NCI-H446 treated with DMSO at 0.1 percent for 48 hours (cell line): ENCODE data around the gene ADAT3.

Source experiments
- DNase-seq: peaks from one replicate; lab custom pipeline; 2025; lab: John Stamatoyannopoulos, UW

ADAT3 gene

DNA sequence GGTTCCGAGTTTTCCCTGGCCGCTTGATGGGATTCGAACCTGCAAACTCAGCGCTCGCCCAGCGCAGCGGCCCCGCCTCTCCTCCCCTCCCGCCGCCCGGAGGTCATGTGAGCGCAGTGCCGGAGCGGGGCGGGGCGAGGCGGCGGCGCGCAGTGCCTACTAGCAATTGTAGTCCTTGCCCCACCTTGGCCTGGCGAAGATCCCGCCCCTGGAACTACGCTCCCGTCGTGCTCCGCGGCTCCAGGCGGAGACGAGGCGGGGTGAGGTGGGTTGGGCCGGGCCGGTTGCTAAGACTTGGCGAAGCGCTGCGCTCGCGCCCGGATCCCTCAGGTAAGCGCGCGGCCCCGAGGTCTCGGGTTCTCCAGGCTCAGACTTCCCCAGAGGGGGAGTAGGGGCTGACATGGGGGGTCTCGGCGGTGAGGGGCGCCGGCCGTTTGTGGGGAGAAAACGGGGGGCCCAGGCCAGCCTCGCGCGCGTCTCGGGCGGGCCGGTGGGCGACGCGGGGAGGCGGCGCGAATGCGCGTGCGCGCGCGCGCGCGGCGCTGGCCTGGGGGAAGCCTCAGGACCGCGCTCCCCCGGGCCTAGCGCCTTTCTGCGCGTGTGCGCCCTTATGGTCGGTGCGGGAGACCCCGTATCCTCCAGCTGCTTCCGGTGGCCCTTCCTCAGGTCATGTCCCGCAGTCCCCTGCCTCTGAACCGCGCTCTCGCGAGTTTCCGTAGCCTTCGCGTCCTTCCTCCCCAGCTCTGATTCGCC lies at the start of gene ADAT3, which contains the start of gene SCAMP4:
Gene ADAT3, plus strand, starts transcription at position 290 of the 753 bp plus-strand sequence. CDS start 6,649 bp downstream, outside the sequence.
Gene SCAMP4, plus strand, starts transcription at position 290 of the 753 bp plus-strand sequence. CDS start 9,621 bp downstream, outside the sequence.
- peak; percentile 98 for DNase-seq

DNA sequence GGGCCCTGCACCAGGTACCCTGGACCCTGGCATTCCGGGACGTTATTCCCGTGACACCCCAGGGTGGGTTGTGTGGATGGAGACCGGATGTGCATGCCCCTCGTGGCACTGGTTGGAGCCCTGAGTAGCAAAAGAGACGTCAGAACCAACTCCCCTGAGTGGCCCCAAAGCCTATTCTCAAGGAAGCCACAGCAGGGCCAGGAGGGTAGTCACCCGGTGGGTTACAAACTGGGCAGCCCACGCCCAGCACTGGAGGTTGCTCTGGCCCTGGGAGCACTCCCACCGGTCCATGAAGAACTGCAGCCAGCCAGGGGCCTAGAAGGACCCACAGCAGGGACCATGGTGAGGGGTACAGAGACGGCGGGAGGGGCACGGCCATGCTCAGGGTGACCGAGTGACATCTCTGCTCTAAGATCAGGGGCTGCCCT lies 49.4 kb upstream of the ADAT3 start:
- DNase-seq: no peak

DNA sequence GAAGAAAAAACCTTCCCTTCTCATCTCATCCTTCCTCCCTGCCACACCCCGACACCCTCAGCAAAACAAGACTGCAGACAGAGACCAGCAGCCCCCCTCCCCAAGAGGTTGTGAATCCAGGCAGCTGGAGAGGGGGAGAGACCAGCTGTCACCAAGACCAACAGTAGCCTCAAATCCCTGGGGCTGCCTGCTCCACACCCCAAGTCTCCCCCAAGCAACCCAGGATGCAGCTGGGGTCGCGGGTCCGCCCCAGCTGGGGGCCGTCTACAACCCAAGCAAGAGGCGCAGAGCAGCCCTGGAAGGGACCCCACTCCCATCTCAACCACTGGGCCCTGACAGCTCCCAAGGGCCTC lies 48.9 kb upstream of the ADAT3 start:
- no peak for DNase-seq

DNA sequence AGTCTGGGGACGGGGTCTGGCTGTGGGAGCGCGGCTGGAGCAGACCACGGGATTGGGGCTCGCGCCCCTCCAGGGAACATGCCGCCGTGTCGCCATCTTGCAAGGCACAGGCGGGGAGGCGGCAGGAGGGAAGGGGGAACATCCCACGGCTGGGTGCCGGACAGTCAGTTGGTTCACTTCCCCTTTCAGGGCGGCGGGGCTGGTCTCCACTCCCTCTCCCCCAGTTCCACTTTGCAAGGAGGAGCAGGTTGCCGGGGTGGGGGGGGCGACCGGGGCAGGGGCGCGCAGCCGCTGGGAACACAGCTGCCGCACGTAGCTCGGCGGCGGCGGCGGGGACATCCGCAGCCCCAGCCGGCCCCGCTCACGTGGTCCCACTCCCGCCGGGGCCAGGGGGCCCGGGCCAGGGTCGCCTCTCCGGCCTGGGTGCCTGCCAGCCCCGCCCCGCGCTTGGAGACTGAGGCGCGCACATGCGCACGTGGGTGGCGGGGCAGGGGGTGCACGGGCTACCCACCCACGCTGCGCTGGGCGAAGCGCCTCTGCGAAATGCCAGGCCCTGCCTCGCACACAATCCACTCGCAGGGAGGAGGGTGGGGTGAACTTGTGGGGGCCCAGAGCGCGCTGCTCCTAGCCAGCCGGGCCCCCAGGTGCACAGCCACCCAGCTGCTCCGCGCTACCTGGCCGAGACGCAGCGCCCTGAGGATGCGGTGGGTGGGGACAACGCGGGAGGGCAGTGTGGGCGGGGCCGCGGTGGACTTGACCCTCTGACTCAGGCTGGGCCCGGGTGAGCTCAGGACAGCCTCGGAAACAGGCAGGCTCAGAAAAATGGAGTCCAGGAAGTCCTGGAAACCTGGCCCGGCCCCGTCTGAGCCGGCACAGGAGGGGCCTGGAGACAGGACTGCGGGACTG lies 48.2 kb upstream of the ADAT3 start:
- DNase-seq: no peak

DNA sequence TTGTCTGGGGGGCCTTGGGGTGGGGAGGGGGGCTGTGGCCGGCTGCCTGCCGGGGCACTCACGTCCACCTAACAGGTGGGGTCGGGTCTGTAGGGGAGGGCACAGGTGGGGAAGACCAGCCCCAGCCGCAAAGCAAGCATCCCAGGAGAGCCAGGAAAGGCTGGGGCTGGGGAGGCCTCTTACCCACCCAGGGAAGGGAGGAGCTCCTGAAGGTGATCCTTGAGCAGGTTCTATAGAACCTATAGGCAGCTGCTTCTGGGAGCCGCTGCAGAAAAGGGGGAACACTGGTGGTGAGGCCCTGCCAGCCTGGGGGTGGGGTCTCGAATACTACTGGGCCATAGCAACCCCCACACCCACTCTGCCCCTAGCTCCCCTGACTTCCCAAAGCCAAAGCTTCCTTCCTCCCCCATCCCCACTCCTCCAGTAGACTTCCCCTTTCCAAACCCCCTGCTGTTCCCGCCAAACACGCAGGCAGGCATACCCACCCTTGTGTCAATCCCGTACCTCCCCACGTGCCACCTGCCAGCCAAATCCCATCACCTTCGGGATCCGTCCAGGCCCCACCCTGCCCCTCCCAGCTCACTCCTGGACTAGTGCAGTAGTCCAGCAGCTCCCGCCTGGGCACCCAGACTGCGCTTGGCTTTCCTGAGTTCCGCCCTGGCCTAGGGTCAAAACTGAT lies 47.4 kb upstream of the ADAT3 start:
- DNase-seq: no peak

DNA sequence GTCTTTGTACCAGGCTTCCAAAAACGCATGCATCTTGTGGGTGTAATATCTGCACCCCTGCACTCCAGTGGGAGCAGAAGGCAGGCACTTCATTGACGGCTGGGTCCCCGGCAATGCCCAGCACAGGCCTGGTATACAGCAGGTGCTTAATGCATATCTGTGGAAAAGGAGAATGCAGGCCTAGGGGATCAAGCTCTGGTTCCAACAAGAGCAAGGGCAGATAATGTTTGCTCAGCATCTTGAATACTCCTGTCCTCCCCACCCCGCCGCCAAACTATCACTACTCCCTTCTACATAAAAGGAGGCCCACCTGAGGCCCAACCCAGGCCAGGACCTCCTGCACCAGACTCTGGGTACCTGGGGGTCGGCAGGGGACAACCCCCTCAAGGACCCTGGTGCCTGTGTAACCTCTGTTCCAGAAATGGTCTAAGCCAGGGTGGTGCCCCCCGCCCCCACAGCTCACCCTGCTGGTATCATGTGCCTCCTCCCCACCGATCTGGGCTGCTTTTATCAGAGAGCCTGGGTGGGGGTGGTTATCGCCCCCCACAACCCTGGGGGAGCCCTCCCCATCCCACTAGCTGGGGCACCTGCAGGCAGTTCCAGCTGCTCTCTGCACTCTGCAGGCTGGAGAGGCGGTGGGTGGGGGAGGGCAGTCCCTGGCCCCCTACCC lies 46.7 kb upstream of the ADAT3 start:
- DNase-seq: no peak

DNA sequence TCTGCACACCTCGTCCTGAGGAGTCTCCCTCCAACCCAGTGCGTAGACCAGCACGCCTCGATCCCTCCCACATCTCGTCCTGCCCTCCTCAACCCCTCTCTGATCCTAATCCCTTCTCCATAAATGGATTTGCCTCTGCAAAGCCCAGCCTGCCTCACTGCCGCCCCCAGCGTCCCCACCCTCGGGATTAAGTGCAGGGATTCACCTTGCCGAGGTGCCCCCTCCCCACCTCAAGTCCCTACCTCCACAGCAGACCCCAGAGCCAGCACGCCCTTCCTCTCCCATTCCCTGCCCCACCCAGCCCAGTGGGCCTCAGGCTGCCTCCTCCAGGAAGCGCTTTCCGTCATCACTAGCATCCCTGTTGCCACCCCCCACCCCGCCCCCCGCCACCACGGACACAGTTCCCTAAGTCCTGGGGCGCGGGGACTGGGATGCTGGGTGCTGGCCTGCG lies 45.8 kb upstream of the ADAT3 start:
- DNase-seq: no peak

DNA sequence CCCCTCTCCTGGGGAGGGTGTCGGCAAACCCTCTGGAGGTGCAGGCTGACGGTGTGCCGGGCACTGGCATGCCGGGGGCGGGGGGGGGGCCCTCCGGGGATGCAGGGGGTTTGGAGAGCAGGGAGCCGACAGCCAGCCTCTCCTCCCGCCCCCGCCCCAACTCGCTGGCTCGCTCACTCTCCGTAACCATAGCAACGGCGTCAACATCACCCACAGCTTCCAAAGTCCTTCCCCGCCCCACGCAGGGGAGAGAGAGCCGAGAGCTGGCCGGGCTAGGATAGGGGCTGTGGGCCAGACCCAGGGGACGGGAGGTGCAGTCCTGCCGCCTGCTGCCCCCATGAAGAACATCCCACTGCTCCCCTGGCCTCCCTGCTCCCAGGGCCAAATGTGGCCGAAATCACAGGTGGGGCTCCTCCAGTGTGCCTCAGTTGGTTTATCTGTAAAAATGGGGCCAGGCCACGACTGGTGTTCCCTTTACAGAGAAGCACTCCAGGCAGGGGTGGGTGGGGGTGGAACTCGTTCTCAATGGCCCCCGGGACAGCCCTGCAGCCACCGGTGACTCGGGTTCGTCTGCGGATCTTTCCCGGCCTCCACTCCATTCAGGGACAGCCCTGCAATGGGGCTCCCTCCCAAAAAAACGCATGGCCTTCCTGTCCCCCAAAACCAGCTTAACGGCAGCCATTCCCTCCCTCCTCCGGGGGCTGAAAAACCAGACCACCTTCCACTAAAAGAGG lies 45.0 kb upstream of the ADAT3 start:
- DNase-seq: no peak

DNA sequence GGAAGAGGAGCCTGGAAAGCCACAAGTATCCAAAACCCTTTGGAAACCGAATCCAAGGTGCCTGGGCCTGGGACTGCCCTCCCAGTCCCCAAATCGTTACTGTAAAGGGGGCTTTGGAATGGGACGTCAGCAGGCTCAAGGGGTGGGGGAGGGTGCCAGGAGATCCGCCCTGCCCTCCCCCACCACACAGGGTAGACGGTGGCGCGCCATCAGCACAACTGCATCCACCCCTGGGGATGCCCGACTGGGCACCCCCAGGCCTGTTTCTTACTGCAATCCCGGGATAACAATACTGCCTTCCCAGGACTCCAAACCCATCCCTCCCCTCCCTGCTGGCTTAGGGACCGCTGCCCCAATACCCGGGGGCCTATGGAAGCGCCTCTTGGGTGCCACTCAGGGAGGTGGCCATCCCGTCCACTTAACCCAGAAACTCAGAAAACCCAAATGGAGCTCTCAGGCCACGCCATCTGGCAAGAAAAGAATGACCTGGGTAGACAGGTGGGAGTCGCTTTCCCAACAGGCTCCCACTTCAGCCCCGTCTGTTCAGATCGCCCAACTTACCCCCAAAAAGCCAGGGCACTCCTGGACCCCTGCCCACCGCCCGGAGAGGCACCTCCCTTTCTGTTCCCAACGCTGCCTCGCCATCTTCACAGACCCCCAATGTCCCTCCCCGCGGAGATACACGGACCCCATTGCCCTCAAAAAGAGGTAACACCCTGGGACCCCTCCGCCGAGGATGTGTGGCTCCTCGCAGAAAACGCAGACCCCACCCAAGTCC lies 44.2 kb upstream of the ADAT3 start:
- DNase-seq: no peak

DNA sequence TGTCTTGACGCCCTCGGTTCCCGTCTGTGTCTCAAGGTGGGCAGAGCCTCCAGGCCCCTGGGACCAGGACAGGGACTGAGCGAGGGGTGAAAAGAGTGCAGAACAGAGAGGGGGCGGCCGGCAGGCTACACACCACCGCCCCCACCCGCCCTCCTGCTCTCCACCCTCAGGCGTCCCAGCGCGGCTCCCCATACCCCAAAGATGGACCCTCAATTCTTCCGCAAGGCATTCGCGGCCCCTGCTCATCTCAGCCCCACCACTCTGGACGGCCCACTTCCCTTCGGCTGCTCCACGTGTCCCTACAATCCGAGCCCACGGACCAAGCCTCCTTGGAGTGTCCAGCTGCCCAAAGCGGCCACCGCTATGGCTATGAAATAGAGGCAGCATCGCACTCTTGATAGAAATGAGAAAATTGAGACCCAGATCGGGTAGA lies 43.6 kb upstream of the ADAT3 start:
- DNase-seq: no peak

DNA sequence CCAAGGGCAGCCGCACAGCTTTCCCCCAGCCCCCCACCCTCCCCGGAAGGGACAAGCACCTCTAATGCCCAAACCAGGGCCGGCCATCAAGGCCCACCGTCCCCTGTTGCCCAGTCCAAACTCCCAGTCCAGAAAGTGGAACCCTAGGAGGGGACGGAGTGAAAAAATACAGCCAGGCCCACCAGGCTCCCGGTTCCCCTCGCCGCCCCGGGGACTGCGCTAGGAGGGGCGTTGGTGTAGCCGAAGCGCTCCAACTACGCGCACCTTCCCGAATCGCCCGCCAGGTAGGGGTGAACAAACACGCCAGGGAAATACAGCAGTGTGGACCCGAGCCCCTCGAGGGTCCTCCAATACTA lies 43.2 kb upstream of the ADAT3 start:
- DNase-seq: no peak

DNA sequence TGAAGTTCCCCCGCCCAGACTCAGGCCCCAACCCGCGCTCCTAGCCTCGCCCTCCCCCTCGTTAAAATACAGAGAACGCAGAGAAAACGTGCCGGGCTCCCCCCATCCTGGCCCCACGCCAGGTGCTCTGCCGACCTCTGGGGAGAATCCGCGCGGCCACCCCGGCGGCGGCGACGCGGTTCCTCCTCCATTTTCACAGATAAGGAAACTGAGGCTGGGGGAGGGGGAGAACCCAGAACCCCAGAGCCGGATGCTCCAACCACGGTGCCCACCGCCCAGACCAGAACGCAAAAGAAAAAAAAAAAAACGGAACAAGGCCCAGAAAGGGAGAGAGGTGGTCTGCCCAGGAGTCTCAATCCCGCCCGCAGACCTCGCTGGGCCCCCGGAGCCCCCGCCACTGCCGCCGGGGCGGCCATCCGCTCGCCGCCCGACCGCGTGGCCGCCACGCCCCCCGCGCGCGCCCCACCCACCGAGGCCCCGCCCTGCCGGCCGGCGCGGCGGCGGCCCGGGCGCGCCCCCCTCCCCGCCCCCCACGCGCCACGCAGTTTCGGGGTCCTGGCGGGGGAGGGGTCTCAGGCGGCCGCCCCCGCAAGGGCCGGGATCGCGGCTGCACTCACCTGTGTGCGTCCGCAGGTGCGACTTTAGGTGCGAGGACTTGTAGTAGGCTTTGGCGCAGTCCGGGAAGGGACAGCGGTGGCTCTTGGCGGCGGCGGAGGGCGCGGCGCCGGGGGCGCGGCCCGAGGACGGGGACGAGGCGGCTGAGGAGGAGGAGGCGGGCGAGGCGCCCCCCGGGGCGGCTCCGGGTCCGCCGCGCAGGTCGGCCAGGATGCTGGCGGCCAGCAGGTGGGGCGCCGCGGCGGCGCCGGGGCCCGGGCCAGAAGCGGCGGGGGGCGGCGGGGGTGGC lies 42.5 kb upstream of the ADAT3 start:
- no peak for DNase-seq

DNA sequence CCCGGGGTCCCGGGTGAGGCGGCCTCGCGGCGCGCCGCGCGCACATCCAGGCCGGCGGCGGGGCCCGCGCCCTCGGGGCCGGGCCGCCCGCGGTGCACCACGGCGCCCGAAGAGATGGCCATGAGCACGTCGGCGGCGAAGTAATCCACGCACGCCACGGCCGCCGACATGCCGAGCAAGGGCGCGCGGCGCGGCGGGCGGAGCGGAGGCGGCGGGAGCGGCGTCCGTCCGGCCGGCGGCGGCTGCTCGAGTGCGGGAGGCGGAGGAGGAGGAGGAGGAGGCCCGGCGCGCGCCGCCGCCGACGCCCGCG lies 41.9 kb upstream of the ADAT3 start, which contains the start of gene KLF16:
Gene KLF16, minus strand, starts transcription at position 252 of the 310 bp plus-strand sequence. Its CDS starts 82 bp downstream, at position 170.
- DNase-seq: no peak

DNA sequence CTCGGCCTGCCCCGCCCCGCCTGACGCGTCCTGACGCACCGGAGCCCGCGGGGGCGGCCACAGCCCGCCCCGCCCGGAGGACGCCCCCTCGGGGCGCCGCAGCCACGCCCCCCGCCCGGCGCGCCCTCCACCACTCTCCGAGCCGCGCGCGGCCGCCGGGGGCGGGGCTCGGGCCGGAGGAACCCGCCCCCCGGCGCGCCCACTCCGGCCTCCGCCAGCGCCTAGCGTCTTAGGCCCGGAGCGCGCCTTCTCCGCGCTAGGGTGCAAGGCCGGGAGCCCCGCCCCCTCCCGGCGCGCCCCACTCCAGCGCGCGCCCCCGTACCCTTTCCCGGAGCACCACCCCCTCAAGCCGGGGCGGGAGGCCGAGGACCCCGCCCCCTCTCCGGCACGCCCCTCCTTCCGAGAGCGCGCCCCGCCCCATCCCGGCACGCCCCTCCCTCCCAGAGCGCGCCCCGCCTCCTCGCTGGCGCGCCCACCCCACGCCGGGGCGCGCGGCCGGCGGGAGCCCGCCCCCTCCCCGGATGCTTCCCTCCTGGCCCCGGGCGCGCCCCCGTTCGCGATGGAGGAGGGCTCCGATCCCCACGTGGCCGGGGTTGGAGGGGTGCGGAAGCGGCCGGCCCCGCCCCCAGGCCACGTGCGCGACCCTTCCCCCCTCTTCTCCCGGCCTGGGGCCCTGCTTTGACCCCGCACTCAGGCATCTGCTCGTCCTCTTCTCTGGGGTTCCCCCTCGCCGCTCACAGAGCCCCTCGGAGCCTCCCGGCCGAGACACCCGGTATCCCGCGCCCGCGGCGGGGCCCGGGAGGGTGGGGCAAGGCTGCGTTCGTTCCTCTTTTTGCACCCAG lies 41.3 kb upstream of the ADAT3 start:
- DNase-seq: peak; percentile 96

DNA sequence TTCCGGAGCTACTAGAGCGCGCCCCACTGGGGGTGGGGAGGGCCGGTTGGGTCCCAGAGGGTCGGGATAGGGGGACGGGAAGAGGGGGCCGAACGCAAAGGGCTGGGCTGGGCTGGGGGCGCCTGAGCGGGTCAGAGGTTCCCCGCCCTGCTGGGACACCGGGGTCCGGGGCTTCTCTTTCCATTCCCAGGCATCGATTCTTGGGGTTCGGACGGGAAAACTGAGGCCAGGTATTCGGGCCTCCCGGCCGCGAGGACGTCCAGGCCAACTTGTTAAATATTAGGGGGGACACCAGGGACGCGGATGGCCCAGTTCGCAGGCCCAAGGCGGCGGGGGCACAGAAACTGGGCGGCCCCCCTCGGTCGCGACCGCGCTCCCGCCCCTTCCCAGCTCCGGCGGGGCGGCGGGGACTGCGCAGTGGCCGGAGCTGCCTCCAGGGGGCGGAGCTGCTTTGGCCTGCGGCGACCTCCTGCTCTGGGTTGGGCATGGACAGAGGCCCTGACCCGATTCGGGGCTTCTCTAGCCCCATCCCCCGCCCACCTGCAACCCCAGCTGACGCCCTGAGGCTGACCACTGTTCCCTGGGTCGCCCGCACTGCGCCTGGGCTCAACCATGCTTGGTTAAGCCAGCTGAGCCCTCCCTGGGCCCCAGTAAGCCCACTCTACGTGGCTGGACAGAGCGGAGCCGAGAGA lies 40.6 kb upstream of the ADAT3 start:
- DNase-seq: peak; percentile 5

DNA sequence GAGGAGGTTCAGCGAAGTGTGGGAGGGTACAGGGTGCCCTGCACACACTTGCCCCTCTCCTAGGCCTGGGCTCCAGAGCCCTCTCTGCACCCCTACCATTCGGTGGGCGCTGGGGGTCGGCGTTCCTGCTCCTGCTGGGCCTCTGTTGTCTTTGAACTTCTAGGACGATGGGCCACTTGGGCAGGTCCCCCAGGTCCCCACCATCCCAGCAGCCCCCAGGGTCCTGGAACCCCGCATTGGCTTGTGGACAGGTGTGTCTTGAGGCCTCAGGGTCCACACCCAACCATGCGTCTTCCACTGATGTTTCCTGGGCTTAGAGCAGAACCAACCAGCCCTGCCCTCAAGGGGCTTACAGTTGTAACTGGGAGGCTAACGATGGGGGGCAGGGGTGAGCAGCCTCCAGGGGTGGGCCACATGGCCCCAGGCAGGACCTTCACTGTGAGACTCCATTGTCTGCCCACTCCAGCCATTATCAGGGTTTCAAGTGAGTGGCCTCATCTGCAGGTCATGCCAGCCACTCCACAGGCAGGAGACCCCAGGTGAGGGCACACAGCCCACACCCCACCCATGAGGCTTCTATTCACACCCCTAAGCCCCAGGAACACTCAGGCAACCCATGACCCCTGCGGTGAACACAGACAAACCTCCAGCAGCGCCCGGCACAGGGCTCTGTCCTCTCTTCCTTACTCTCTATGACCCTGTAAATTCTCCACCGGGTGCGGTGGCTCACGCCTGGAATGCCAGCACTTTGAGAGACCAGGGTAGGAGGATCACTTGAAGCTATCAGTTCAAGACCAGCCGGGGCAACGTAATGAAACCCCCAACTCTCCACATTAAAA lies 39.8 kb upstream of the ADAT3 start:
- no peak for DNase-seq
